Lower leg skin (tissue), 4 donors: Measurements from ENCODE around the gene CACNA1G. TPM values are rescaled to one million over a fixed set of nuclear protein-coding genes. Genes with fewer than 3 reads are reported as not detected.

Source experiments
- DNase-seq, 2 donors: peaks; one replicate each; pipeline ENCODE4 v3.0.0-alpha.2; 2019; ENCODE audit warnings: low spot score in 2 of 2
- H3K4me3 ChIP-seq: fragments of 200-600 bp; sonication (generic); 2 replicates; pipeline ENCODE4 v1.5.1; 2017; ENCODE audit warnings: mild to moderate bottlenecking, low read depth; ENCODE audit not compliant: poor library complexity, severe bottlenecking
- CTCF ChIP-seq, 3 donors: fragments of 450-650 bp; IDR thresholded peaks; one replicate each; pipeline ENCODE4 v1.5.1; 2016; ENCODE audit warnings: antibody characterized with exemption in 3 of 3, mild to moderate bottlenecking in 3 of 3, moderate library complexity in 2 of 3
- POLR2A ChIP-seq, 2 donors: fragments of 450-650 bp; IDR thresholded peaks; one replicate each; pipeline ENCODE4 v1.6.1; 2016 to 2017; ENCODE audit warnings: antibody characterized with exemption in 2 of 2, mild to moderate bottlenecking in 1 of 2, moderate library complexity in 1 of 2
- WGBS, 2 donors: methylation state at CpG; one replicate each; pipeline ENCODE4 v1.1.5; 2018; 5-methylcytosine and 5-hydroxymethylcytosine counted together
- intact Hi-C: fragments of 100-400 bp; cut with DNase I; formaldehyde crosslinking; loops from one replicate; pipeline ENCODE4 v1.15.0; 2023; ENCODE audit warnings: low total_unique reads
- total RNA-seq, 4 donors: library from RNA; depleted of rRNA; stranded (reverse); fragments of >200 nt; gene quantifications; one replicate each; pipeline ENCODE4 v1.1.0, GENCODE V29; 2016

Gene CACNA1G
- total RNA-seq, 4 donors from 2014 or later = 1.3 to 3.1 (median 1.8) TPM

GRCh38 chr17:50675190-50675589 lies 114.7 kb downstream of the CACNA1G start:
- no peak for TF ChIP-seq CTCF (IDR thresholded peaks at IDR 0.05)
- DNase-seq = no peak
- 73 to 79% methylated on average over 3 of the region's 3 CpGs for WGBS, 2 donors
- no peak overlapping the region for H3K4me3 ChIP-seq
- intact Hi-C loops = no loop called here

GRCh38 chr17:50675627-50676026 lies 115.1 kb downstream of the CACNA1G start:
- intact Hi-C loops = no loop called here
- TF ChIP-seq CTCF (IDR thresholded peaks at IDR 0.05) (no peak), POLR2A (IDR thresholded peaks at IDR 0.05) (no peak)

GRCh38 chr17:50676065-50676975 lies 115.8 kb downstream of the CACNA1G start:
- intact Hi-C loops = no loop called here
- TF ChIP-seq POLR2A (IDR thresholded peaks at IDR 0.05) = no peak
- TF ChIP-seq CTCF (IDR thresholded peaks at IDR 0.05) = no peak
- peak in 1 of 2 donors; percentile 56 for DNase-seq
- 89 to 90% methylated on average over 24 of the region's 24 CpGs for WGBS, 2 donors
- no peak overlapping the region for H3K4me3 ChIP-seq

More at GRCh38 chr17:50675627-50676026, 115.1 kb downstream of the CACNA1G start:
- H3K4me3 ChIP-seq = no peak overlapping the region
- 82 to 90% methylated on average over 6 to 7 of the region's 7 CpGs for WGBS, 2 donors
- DNase-seq = peak in 1 of 2 donors; percentile 81

Other genes starting within 250 kb of the CACNA1G start
- gene XYLT2, start 214.6 kb upstream of the CACNA1G start, total RNA-seq = 10 to 100 TPM; 23.5 to 41.3 (median 34.6) TPM
- gene MRPL27, start 187.5 kb upstream of the CACNA1G start, total RNA-seq = 10 to 100 TPM; 52.1 to 56.0 (median 53.3) TPM
- 1 to 10 TPM in 1 of 4 donors, under 1 TPM in 3; 0.27 to 1.3 (median 0.38) TPM for gene EME1, start 187.5 kb upstream of the CACNA1G start, total RNA-seq
- gene LRRC59, start 163.2 kb upstream of the CACNA1G start, total RNA-seq = 10 to 100 TPM; 11.6 to 29.3 (median 24.2) TPM
- 100 to 1,000 TPM in 1 of 4 donors, 10 to 100 TPM in 3; 40.8 to 121 (median 64.3) TPM for gene ACSF2, start 134.5 kb upstream of the CACNA1G start, total RNA-seq
- 1 to 10 TPM; 3.2 to 8.2 (median 7.2) TPM for gene CHAD, start 91.8 kb upstream of the CACNA1G start, total RNA-seq
- 10 to 100 TPM; 21.5 to 40.5 (median 26.5) TPM for gene RSAD1, start 81.9 kb upstream of the CACNA1G start, total RNA-seq
- gene MYCBPAP, start 52.3 kb upstream of the CACNA1G start, total RNA-seq = 1 to 10 TPM in 1 of 4 donors, under 1 TPM in 3; 0.38 to 2.3 (median 0.54) TPM
- 100 to 1,000 TPM in 3 of 4 donors, 10 to 100 TPM in 1; 99.2 to 174 (median 115) TPM for gene EPN3, start 28.0 kb upstream of the CACNA1G start, total RNA-seq
- 10 to 100 TPM; 27.6 to 56.0 (median 40.6) TPM for gene SPATA20, start 13.5 kb upstream of the CACNA1G start, total RNA-seq
- 10 to 100 TPM; 25.8 to 47.5 (median 35.2) TPM for gene ABCC3, start 74.2 kb downstream of the CACNA1G start, total RNA-seq
- gene ANKRD40, start 147.2 kb downstream of the CACNA1G start, total RNA-seq = 10 to 100 TPM; 22.4 to 31.1 (median 22.7) TPM
- gene LUC7L3, start 158.9 kb downstream of the CACNA1G start, total RNA-seq = 10 to 100 TPM; 31.6 to 70.2 (median 51.6) TPM
- gene ANKRD40CL, start 206.8 kb downstream of the CACNA1G start, total RNA-seq = not detected